ENCODE results near the gene PCK2.

DNA sequence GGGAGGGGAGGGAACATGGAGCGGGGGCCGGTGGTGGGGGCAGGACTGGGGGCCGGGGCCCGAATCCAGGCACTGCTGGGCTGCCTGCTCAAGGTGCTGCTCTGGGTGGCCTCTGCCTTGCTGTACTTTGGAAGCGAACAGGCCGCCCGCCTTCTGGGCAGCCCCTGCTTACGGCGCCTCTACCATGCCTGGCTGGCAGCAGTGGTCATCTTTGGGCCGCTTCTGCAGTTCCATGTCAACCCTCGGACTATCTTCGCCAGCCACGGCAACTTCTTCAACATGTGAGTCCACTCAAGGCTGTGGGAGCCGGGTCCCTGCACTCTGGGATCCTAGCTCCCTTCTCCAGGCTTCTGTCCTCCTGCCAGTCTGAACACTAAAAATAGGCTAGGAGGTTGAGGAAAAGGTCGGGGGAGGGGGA is 37.4 kb downstream of the PCK2 start:
- TF ChIP-seq SP1 (IDR thresholded peaks at IDR 0.05): no peak
- TF ChIP-seq FOXM1 (IDR thresholded peaks at IDR 0.05; ENCODE audit: borderline replicate concordance): no peak
- no peak for TF ChIP-seq FOXK2 (IDR thresholded peaks at IDR 0.05)
